ENCODE results near the gene EFCAB6. TPM values are rescaled to one million over a fixed set of nuclear protein-coding genes. Genes with fewer than 3 reads are reported as not detected.

Gene EFCAB6
- total RNA-seq, 1 experiment from 2014 or later: 0.40 TPM

GRCh38 chr22:43504068-43504467, 308.0 kb downstream of the EFCAB6 start:
- Mint-ChIP-seq H3K9me3 (ENCODE audit: unreplicated experiment) (no peaks in the 10 kb centered on the region), H3K27me3 (ENCODE audit: insufficient read depth, unreplicated experiment) (no peaks in the 10 kb centered on the region), H3K27ac (ENCODE audit: low read depth, unreplicated experiment) (no peak overlapping the region), H3K4me3 (ENCODE audit: unreplicated experiment) (no peak overlapping the region), H3K36me3 (ENCODE audit: insufficient read depth, unreplicated experiment) (no peaks in the 10 kb centered on the region), H3K4me1 (ENCODE audit: insufficient read depth, unreplicated experiment) (no peaks in the 10 kb centered on the region)
- intact Hi-C loops (cut with micrococcal nuclease): no loop called here
- ChIA-PET POLR2A (no interaction called here), CTCF (no interaction called here)
- DNase-seq (ENCODE audit: unreplicated experiment): no peak
- no TSS peak for BruUV-seq (replicated peaks)
- TF ChIP-seq CTCF (IDR thresholded peaks at IDR 0.05; ENCODE audit: unreplicated experiment): no peak

GRCh38 chr22:43502306-43502874, 309.7 kb downstream of the EFCAB6 start:
- H3K36me3 Mint-ChIP-seq (ENCODE audit: insufficient read depth, unreplicated experiment): no peaks in the 10 kb centered on the region

GRCh38 chr22:43501878-43502277, 310.2 kb downstream of the EFCAB6 start:
- Mint-ChIP-seq H3K27ac (ENCODE audit: low read depth, unreplicated experiment) (no peak overlapping the region), H3K4me3 (ENCODE audit: unreplicated experiment) (no peak overlapping the region), H3K9me3 (ENCODE audit: unreplicated experiment) (no peaks in the 10 kb centered on the region), H3K4me1 (ENCODE audit: insufficient read depth, unreplicated experiment) (no peaks in the 10 kb centered on the region), H3K36me3 (ENCODE audit: insufficient read depth, unreplicated experiment) (no peaks in the 10 kb centered on the region), H3K27me3 (ENCODE audit: insufficient read depth, unreplicated experiment) (no peaks in the 10 kb centered on the region)
- CTCF ChIA-PET: no interaction called here
- POLR2A ChIA-PET: no interaction called here
- BruUV-seq (replicated peaks): no TSS peak
- no peak for DNase-seq (ENCODE audit: unreplicated experiment)
- intact Hi-C loops (cut with micrococcal nuclease): no loop called here
- no peak for TF ChIP-seq CTCF (IDR thresholded peaks at IDR 0.05; ENCODE audit: unreplicated experiment)

More at GRCh38 chr22:43502306-43502874, 309.7 kb downstream of the EFCAB6 start:
- intact Hi-C loops (cut with micrococcal nuclease): no loop called here
- Mint-ChIP-seq H3K27ac (ENCODE audit: low read depth, unreplicated experiment) (no peak overlapping the region), H3K27me3 (ENCODE audit: insufficient read depth, unreplicated experiment) (no peaks in the 10 kb centered on the region), H3K4me3 (ENCODE audit: unreplicated experiment) (no peak overlapping the region), H3K4me1 (ENCODE audit: insufficient read depth, unreplicated experiment) (no peaks in the 10 kb centered on the region), H3K9me3 (ENCODE audit: unreplicated experiment) (no peaks in the 10 kb centered on the region)
- no peak for TF ChIP-seq CTCF (IDR thresholded peaks at IDR 0.05; ENCODE audit: unreplicated experiment)
- BruUV-seq (replicated peaks): no TSS peak
- CTCF ChIA-PET: no interaction called here
- DNase-seq (ENCODE audit: unreplicated experiment): no peak
- POLR2A ChIA-PET: no interaction called here

GRCh38 chr22:43500792-43501785, 311.0 kb downstream of the EFCAB6 start:
- Mint-ChIP-seq H3K27me3 (ENCODE audit: insufficient read depth, unreplicated experiment) (no peaks in the 10 kb centered on the region), H3K36me3 (ENCODE audit: insufficient read depth, unreplicated experiment) (no peaks in the 10 kb centered on the region), H3K9me3 (ENCODE audit: unreplicated experiment) (no peaks in the 10 kb centered on the region), H3K27ac (ENCODE audit: low read depth, unreplicated experiment) (no peak overlapping the region), H3K4me3 (ENCODE audit: unreplicated experiment) (no peak overlapping the region), H3K4me1 (ENCODE audit: insufficient read depth, unreplicated experiment) (no peaks in the 10 kb centered on the region)
- ChIA-PET POLR2A (interaction anchor here (0.5 kb wide), 1 partner anchor 53 kb away, joined by 3 read pairs; no protein-coding TSS in a partner anchor), CTCF (no interaction called here)
- TF ChIP-seq CTCF (IDR thresholded peaks at IDR 0.05; ENCODE audit: unreplicated experiment): no peak
- no peak for DNase-seq (ENCODE audit: unreplicated experiment)
- no TSS peak for BruUV-seq (replicated peaks)
- intact Hi-C loops (cut with micrococcal nuclease): no loop called here

All from MCF 10A (cell line).